ENCODE data around the gene CD244.

DNA sequence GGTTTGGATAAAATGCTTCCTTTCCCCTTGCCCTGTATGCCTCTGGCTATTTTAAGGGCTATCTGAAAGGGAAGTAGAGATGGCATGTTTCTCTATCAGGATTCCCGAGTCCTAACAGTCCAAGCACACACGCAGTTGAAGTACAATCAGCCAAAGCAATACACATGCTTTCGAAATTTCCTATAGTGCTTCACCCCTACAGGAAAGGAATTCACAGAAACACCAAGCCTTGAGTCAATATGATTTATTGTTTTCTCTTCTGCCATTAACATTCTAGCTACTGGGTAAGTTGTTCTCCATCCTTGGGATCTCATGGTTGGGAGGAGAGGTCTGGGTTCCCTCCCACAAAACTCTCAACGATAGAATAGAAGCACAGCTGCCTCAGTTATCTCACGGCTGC, 13.6 kb upstream of the CD244 start:
- TF ChIP-seq, protein P1, sequence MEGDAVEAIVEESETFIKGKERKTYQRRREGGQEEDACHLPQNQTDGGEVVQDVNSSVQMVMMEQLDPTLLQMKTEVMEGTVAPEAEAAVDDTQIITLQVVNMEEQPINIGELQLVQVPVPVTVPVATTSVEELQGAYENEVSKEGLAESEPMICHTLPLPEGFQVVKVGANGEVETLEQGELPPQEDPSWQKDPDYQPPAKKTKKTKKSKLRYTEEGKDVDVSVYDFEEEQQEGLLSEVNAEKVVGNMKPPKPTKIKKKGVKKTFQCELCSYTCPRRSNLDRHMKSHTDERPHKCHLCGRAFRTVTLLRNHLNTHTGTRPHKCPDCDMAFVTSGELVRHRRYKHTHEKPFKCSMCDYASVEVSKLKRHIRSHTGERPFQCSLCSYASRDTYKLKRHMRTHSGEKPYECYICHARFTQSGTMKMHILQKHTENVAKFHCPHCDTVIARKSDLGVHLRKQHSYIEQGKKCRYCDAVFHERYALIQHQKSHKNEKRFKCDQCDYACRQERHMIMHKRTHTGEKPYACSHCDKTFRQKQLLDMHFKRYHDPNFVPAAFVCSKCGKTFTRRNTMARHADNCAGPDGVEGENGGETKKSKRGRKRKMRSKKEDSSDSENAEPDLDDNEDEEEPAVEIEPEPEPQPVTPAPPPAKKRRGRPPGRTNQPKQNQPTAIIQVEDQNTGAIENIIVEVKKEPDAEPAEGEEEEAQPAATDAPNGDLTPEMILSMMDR (IDR thresholded peaks at IDR 0.05), result no peak
- TF ChIP-seq POLR2A (IDR thresholded peaks at IDR 0.05), result no peak
